Mesendoderm (in vitro differentiated cells): ENCODE data around the gene KCNC2.

Source experiments
- DNase-seq: peaks from one replicate; pipeline ENCODE4 v3.0.0; 2013
- H2AK5ac ChIP-seq: 2 replicates; pipeline ENCODE4 v1.6.1; 2013; ENCODE audit warnings: low read length, inconsistent platforms
- H2BK120ac ChIP-seq: 2 replicates; pipeline ENCODE4 v1.6.1; 2013; ENCODE audit warnings: low read depth, mild to moderate bottlenecking, low read length, moderate library complexity, mixed read lengths
- H2BK15ac ChIP-seq: replicated peaks from 2 replicates; pipeline ENCODE4 v1.6.1; 2013; ENCODE audit warnings: low read depth, mild to moderate bottlenecking, moderate library complexity
- H2BK5ac ChIP-seq: 2 replicates; pipeline ENCODE4 v1.6.1; 2013; ENCODE audit warnings: low read length, inconsistent platforms
- H3K18ac ChIP-seq: 2 replicates; pipeline ENCODE4 v1.6.1; 2013; ENCODE audit warnings: mild to moderate bottlenecking, low read length, mixed read lengths
- H3K23ac ChIP-seq: one replicate; pipeline ENCODE4 v1.6.1; 2013; ENCODE audit warnings: low read length
- H3K27ac ChIP-seq: 2 replicates; pipeline ENCODE4 v1.5.1; 2013; ENCODE audit warnings: low read depth, mild to moderate bottlenecking, inconsistent platforms, low read length, moderate library complexity
- H3K27me3 ChIP-seq: 2 replicates; pipeline ENCODE4 v1.6.1; 2013; ENCODE audit warnings: low read length, control low read depth, mild to moderate bottlenecking, inconsistent platforms; ENCODE audit not compliant: insufficient read depth, poor library complexity
- H3K36me3 ChIP-seq: 2 replicates; pipeline ENCODE4 v1.6.1; 2013; ENCODE audit warnings: low read length, inconsistent platforms; ENCODE audit not compliant: control insufficient read depth, insufficient read depth
- H3K4ac ChIP-seq: one replicate; pipeline ENCODE4 v1.6.1; 2013; ENCODE audit warnings: low read depth, mild to moderate bottlenecking, low read length, moderate library complexity
- H3K4me1 ChIP-seq: 2 replicates; pipeline ENCODE4 v1.6.1; 2013; ENCODE audit warnings: low read depth, low read length, inconsistent platforms; ENCODE audit not compliant: control insufficient read depth
- H3K4me2 ChIP-seq: 2 replicates; pipeline ENCODE4 v1.6.1; 2013; ENCODE audit warnings: low read length
- H3K4me3 ChIP-seq: 2 replicates; pipeline ENCODE4 v1.5.1; 2013; ENCODE audit warnings: mild to moderate bottlenecking, low read length
- H3K56ac ChIP-seq: one replicate; pipeline ENCODE4 v1.6.1; 2013; ENCODE audit warnings: low read length
- H3K79me1 ChIP-seq: 2 replicates; pipeline ENCODE4 v1.6.1; 2013; ENCODE audit warnings: low read length, inconsistent platforms
- H3K79me2 ChIP-seq: 2 replicates; pipeline ENCODE4 v1.6.1; 2013; ENCODE audit warnings: mild to moderate bottlenecking, low read length; ENCODE audit not compliant: control insufficient read depth, insufficient read depth
- H3K9ac ChIP-seq: 2 replicates; pipeline ENCODE4 v1.6.1; 2013; ENCODE audit warnings: low read length, inconsistent platforms
- H4K5ac ChIP-seq: one replicate; pipeline ENCODE4 v1.6.1; 2013; ENCODE audit warnings: low read length
- H4K8ac ChIP-seq: one replicate; pipeline ENCODE4 v1.6.1; 2013; ENCODE audit warnings: low read depth, mild to moderate bottlenecking, control low read depth, low read length, moderate library complexity
- WGBS: extraction: QIAGEN DNeasy Blood & Tissue Kit; methylation state at CpG from one replicate; pipeline ENCODE4 v1.1.7; 2013; ENCODE audit warnings: low lambda C conversion rate, missing lambda C conversion rate; ENCODE audit not compliant: insufficient coverage; ENCODE audit errors: extremely low coverage; 5-methylcytosine and 5-hydroxymethylcytosine counted together

KCNC2 gene

DNA sequence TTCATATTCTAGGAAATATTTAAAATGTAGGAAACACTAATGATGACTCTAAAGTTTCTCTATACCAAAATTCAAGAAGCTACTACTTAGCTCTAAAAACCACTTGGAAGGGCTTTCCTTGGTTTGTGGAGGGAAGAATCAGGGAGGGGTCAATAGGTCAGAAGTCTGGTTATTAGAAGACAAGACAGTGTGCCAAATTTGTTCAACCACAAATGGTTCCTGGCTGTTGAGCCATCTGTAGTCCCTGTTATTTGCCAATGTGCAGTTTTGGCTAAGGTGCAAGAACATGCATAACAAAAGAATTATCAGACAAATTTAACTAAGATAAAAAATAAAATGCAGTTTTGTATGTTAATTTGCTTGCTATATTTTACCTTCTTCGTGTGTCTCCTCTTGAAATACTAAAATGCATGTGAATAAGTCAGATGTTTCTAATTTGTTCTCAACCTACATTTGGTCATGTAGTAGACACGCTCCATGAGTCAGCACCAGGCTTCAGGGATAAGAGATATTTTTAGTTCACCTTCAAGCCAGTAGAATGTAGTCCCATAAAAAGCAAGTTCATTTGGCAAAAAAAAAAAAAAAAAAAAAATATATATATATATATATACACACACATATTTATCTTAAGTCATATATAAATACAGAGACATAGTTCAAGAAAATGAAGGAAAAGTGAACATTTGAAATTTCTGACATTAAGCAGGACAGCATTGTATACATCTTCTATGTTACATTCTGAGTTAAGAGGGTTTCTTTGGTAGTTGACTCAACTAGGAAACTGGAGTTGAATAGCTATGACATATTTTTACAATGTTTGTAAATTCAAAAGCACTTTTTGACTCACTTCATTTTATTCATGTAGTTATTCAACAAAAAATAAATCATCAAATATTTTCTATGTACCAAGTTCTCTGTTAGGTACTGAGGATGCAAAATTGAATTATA lies 123.3 kb downstream of the KCNC2 start:
- no peak overlapping the region for H3K56ac ChIP-seq
- H3K36me3 ChIP-seq: no peaks in the 10 kb centered on the region
- H3K4me1 ChIP-seq: no peaks in the 10 kb centered on the region
- WGBS: no CpG with 5 or more reads among the region's 2 CpGs
- no peak overlapping the region for H3K23ac ChIP-seq
- no peak overlapping the region for H2AK5ac ChIP-seq
- no peak overlapping the region for H2BK5ac ChIP-seq
- H3K18ac ChIP-seq: no peak overlapping the region
- no peak overlapping the region for H4K8ac ChIP-seq
- DNase-seq: no peak
- no peaks in the 10 kb centered on the region for H3K27me3 ChIP-seq
- H2BK120ac ChIP-seq: no peak overlapping the region
- no peaks in the 10 kb centered on the region for H3K79me2 ChIP-seq
- H3K27ac ChIP-seq: no peak overlapping the region
- no peak overlapping the region for H2BK15ac ChIP-seq
- H3K79me1 ChIP-seq: no peaks in the 10 kb centered on the region
- no peak overlapping the region for H3K9ac ChIP-seq
- H3K4me3 ChIP-seq: no peak overlapping the region
- no peak overlapping the region for H3K4me2 ChIP-seq
- no peak overlapping the region for H3K4ac ChIP-seq
- no peak overlapping the region for H4K5ac ChIP-seq

GRCh38 chr12:75081305-75081704 lies 128.3 kb downstream of the KCNC2 start:
- no peaks in the 10 kb centered on the region for H3K79me1 ChIP-seq
- WGBS: no CpG with 5 or more reads among the region's 2 CpGs
- H3K79me2 ChIP-seq: no peaks in the 10 kb centered on the region
- no peak overlapping the region for H3K18ac ChIP-seq
- H3K9ac ChIP-seq: no peak overlapping the region
- no peak overlapping the region for H4K8ac ChIP-seq
- DNase-seq: no peak
- no peak overlapping the region for H3K4me2 ChIP-seq
- no peak overlapping the region for H3K4me3 ChIP-seq
- H2AK5ac ChIP-seq: no peak overlapping the region
- no peaks in the 10 kb centered on the region for H3K36me3 ChIP-seq
- no peak overlapping the region for H2BK120ac ChIP-seq
- no peak overlapping the region for H4K5ac ChIP-seq
- H3K27ac ChIP-seq: no peak overlapping the region
- no peak overlapping the region for H3K23ac ChIP-seq
- no peak overlapping the region for H3K56ac ChIP-seq
- no peaks in the 10 kb centered on the region for H3K4me1 ChIP-seq
- H2BK15ac ChIP-seq: no peak overlapping the region
- H3K4ac ChIP-seq: no peak overlapping the region
- no peak overlapping the region for H2BK5ac ChIP-seq
- H3K27me3 ChIP-seq: no peaks in the 10 kb centered on the region

GRCh38 chr12:75080582-75080981 lies 129.1 kb downstream of the KCNC2 start:
- H4K8ac ChIP-seq: no peak overlapping the region
- no peaks in the 10 kb centered on the region for H3K79me1 ChIP-seq
- H3K79me2 ChIP-seq: no peaks in the 10 kb centered on the region
- no peak overlapping the region for H2AK5ac ChIP-seq
- H3K27me3 ChIP-seq: no peaks in the 10 kb centered on the region
- no peak overlapping the region for H3K4me2 ChIP-seq
- no peak overlapping the region for H2BK120ac ChIP-seq
- H2BK5ac ChIP-seq: no peak overlapping the region
- no peak overlapping the region for H3K4me3 ChIP-seq
- no peak overlapping the region for H3K4ac ChIP-seq
- no peak overlapping the region for H3K56ac ChIP-seq
- no peak overlapping the region for H3K27ac ChIP-seq
- no peaks in the 10 kb centered on the region for H3K36me3 ChIP-seq
- H3K18ac ChIP-seq: no peak overlapping the region
- no peak overlapping the region for H4K5ac ChIP-seq
- no peak overlapping the region for H3K23ac ChIP-seq
- H3K9ac ChIP-seq: no peak overlapping the region
- no peak for DNase-seq
- WGBS: no CpG with 5 or more reads among the region's 4 CpGs
- H3K4me1 ChIP-seq: no peaks in the 10 kb centered on the region
- H2BK15ac ChIP-seq: no peak overlapping the region

- no peak overlapping the region for H3K4me3 ChIP-seq
- H3K4me1 ChIP-seq: no peaks in the 10 kb centered on the region
- WGBS: no CpG with 5 or more reads among the region's 2 CpGs
- no peak overlapping the region for H3K4ac ChIP-seq
- H2BK5ac ChIP-seq: no peak overlapping the region
- no peaks in the 10 kb centered on the region for H3K79me2 ChIP-seq
- no peak overlapping the region for H4K8ac ChIP-seq
- DNase-seq: no peak
- no peak overlapping the region for H4K5ac ChIP-seq
- no peak overlapping the region for H3K23ac ChIP-seq
- no peaks in the 10 kb centered on the region for H3K36me3 ChIP-seq
- no peak overlapping the region for H2AK5ac ChIP-seq
- no peak overlapping the region for H3K4me2 ChIP-seq
- no peak overlapping the region for H2BK15ac ChIP-seq
- no peaks in the 10 kb centered on the region for H3K79me1 ChIP-seq
- H3K27me3 ChIP-seq: no peaks in the 10 kb centered on the region
- H3K18ac ChIP-seq: no peak overlapping the region
- H2BK120ac ChIP-seq: no peak overlapping the region
- H3K9ac ChIP-seq: no peak overlapping the region
- H3K27ac ChIP-seq: no peak overlapping the region
- no peak overlapping the region for H3K56ac ChIP-seq
Observed at GRCh38 chr12:75065482-75065881, 144.2 kb downstream of the KCNC2 start.

DNA sequence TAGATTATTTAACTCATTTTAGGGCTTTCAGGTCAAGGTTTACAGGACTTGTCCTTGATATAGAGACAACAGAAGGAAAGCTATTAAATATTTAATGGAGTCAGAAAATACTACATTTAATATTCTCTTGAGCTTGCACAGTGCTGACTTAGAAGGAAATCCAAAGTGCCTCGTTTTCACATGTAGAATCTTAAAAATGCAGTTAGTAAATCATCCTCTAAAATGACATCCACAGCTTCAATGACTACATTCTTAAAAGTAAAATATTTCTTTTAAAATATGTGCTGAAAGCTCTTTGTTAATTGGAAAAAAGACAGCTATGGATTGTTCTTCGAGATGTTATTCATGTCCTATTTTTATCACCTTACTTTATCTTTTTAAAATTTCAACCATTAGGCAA lies 146.9 kb downstream of the KCNC2 start:
- H3K4me3 ChIP-seq: no peak overlapping the region
- no peak overlapping the region for H2BK5ac ChIP-seq
- no peaks in the 10 kb centered on the region for H3K4me1 ChIP-seq
- no peak overlapping the region for H3K23ac ChIP-seq
- H3K27me3 ChIP-seq: no peaks in the 10 kb centered on the region
- no peak overlapping the region for H3K4ac ChIP-seq
- H2BK15ac ChIP-seq: no peak overlapping the region
- WGBS: no CpG with 5 or more reads among the region's 2 CpGs
- no peaks in the 10 kb centered on the region for H3K36me3 ChIP-seq
- no peaks in the 10 kb centered on the region for H3K79me1 ChIP-seq
- no peak overlapping the region for H2AK5ac ChIP-seq
- H3K9ac ChIP-seq: no peak overlapping the region
- H3K18ac ChIP-seq: no peak overlapping the region
- H3K79me2 ChIP-seq: no peaks in the 10 kb centered on the region
- H3K4me2 ChIP-seq: no peak overlapping the region
- H3K56ac ChIP-seq: no peak overlapping the region
- H2BK120ac ChIP-seq: no peak overlapping the region
- no peak overlapping the region for H4K5ac ChIP-seq
- H3K27ac ChIP-seq: no peak overlapping the region
- H4K8ac ChIP-seq: no peak overlapping the region
- no peak for DNase-seq

- Histone ChIP-seq H3K27me3 (no peaks in the 10 kb centered on the region), H4K8ac (no peak overlapping the region), H3K36me3 (no peaks in the 10 kb centered on the region), H2BK120ac (no peak overlapping the region), H3K4me3 (no peak overlapping the region), H3K4me2 (no peak overlapping the region), H2BK15ac (no peak overlapping the region), H3K4ac (no peak overlapping the region), H4K5ac (no peak overlapping the region), H3K18ac (no peak overlapping the region), H3K79me2 (no peaks in the 10 kb centered on the region), H3K27ac (no peak overlapping the region), H2BK5ac (no peak overlapping the region), H3K4me1 (no peaks in the 10 kb centered on the region), H3K9ac (no peak overlapping the region), H3K79me1 (no peaks in the 10 kb centered on the region), H3K23ac (no peak overlapping the region), H2AK5ac (no peak overlapping the region), H3K56ac (no peak overlapping the region)
- DNase-seq: no peak
Observed at GRCh38 chr12:75058228-75058627, 151.4 kb downstream of the KCNC2 start.
